SK-N-SH treated with all-trans-retinoic acid at 6 μM for 48 hours (cell line): ENCODE data around the gene SPECC1.

Source experiments
- ATAC-seq: fragments of 200-7000 bp; cut with Tn5 transposase; 3 replicates; pipeline ENCODE4 v1.9.1; 2020; ENCODE audit warnings: mild to moderate bottlenecking, moderate library complexity
- BACH2 ChIP-seq: fragments of 250-450 bp; sonication (Bioruptor Pico); IDR thresholded peaks from 2 replicates; pipeline ENCODE4 v1.9.0; 2021; ENCODE audit warnings: mild to moderate bottlenecking, borderline replicate concordance
- CSDC2 ChIP-seq: fragments of 250-450 bp; sonication (Bioruptor Pico); IDR thresholded peaks from 2 replicates; pipeline ENCODE4 v1.5.0; 2020; ENCODE audit warnings: mild to moderate bottlenecking, moderate library complexity
- ESRRG ChIP-seq: fragments of 250-450 bp; sonication (Bioruptor Pico); IDR thresholded peaks from 2 replicates; pipeline ENCODE4 v1.6.1; 2021; ENCODE audit warnings: mild to moderate bottlenecking
- ISL1 ChIP-seq: fragments of 250-450 bp; sonication (Bioruptor Pico); IDR thresholded peaks from 2 replicates; pipeline ENCODE4 v2.1.2; 2022; ENCODE audit warnings: mild to moderate bottlenecking, moderate library complexity
- OSR1 ChIP-seq: fragments of 250-450 bp; sonication (Bioruptor Pico); IDR thresholded peaks from 2 replicates; pipeline ENCODE4 v1.8.0; 2022; ENCODE audit warnings: moderate library complexity, mild to moderate bottlenecking, inconsistent platforms
- PATZ1 ChIP-seq: fragments of 250-450 bp; sonication (Bioruptor Pico); IDR thresholded peaks from 2 replicates; pipeline ENCODE4 v1.8.0; 2020; ENCODE audit warnings: mild to moderate bottlenecking, moderate library complexity, borderline replicate concordance
- POU6F1 ChIP-seq: fragments of 250-450 bp; sonication (Bioruptor Pico); IDR thresholded peaks from 2 replicates; pipeline ENCODE4 v1.8.0; 2021; ENCODE audit warnings: low read depth, mild to moderate bottlenecking, moderate library complexity, borderline replicate concordance
- PPARA ChIP-seq: fragments of 250-450 bp; sonication (Bioruptor Pico); IDR thresholded peaks from 2 replicates; pipeline ENCODE4 v1.5.0; 2020; ENCODE audit warnings: mild to moderate bottlenecking, borderline replicate concordance
- RARB ChIP-seq: fragments of 250-450 bp; sonication (Bioruptor Pico); IDR thresholded peaks from 2 replicates; pipeline ENCODE4 v1.8.0; 2021; ENCODE audit warnings: mild to moderate bottlenecking, moderate library complexity
- SNAI2 ChIP-seq: fragments of 250-450 bp; sonication (Bioruptor Pico); IDR thresholded peaks from 2 replicates; pipeline ENCODE4 v1.5.0; 2020; ENCODE audit warnings: mild to moderate bottlenecking, moderate library complexity
- TCF4 ChIP-seq: fragments of 250-450 bp; sonication (Bioruptor Pico); IDR thresholded peaks from 2 replicates; pipeline ENCODE4 v1.8.0; 2021; ENCODE audit warnings: mild to moderate bottlenecking, moderate library complexity, borderline replicate concordance
- TOX ChIP-seq: fragments of 250-450 bp; sonication (Bioruptor Pico); IDR thresholded peaks from 2 replicates; pipeline ENCODE4 v1.8.0; 2021; ENCODE audit warnings: mild to moderate bottlenecking, moderate library complexity, borderline replicate concordance
- TSHZ2 ChIP-seq: fragments of 250-450 bp; sonication (Bioruptor Pico); IDR thresholded peaks from 2 replicates; pipeline ENCODE4 v1.5.0; 2020; ENCODE audit warnings: mild to moderate bottlenecking, moderate library complexity
- ZC3H10 ChIP-seq: fragments of 250-450 bp; sonication (Bioruptor Pico); IDR thresholded peaks from 2 replicates; pipeline ENCODE4 v1.5.1; 2021; ENCODE audit warnings: mild to moderate bottlenecking, moderate library complexity
- ZFP3 ChIP-seq: fragments of 250-450 bp; sonication (Bioruptor Pico); IDR thresholded peaks from 2 replicates; pipeline ENCODE4 v1.5.0; 2020; ENCODE audit warnings: mild to moderate bottlenecking, moderate library complexity
- ZFP30 ChIP-seq: fragments of 450-650 bp; formaldehyde crosslinking; IDR thresholded peaks from 2 replicates; pipeline ENCODE4 v1.5.0; 2022; ENCODE audit warnings: mild to moderate bottlenecking, moderate library complexity
- ZNF565 ChIP-seq: fragments of 450-650 bp; formaldehyde crosslinking; conservative IDR thresholded peaks from 2 replicates; pipeline ENCODE4 v1.5.0; 2020; ENCODE audit warnings: low read depth, mild to moderate bottlenecking, moderate library complexity
- ZNF70 ChIP-seq: fragments of 450-650 bp; formaldehyde crosslinking; IDR thresholded peaks from 2 replicates; pipeline ENCODE4 v1.5.0; 2020; ENCODE audit warnings: mild to moderate bottlenecking, moderate library complexity
- ZNF8 ChIP-seq: fragments of 450-650 bp; formaldehyde crosslinking; IDR thresholded peaks from 2 replicates; pipeline ENCODE4 v1.5.0; 2020; ENCODE audit warnings: mild to moderate bottlenecking, moderate library complexity
- TF ChIP-seq, protein P1 (sequence below): fragments of 250-450 bp; sonication (Bioruptor Pico); IDR thresholded peaks from 2 replicates; pipeline ENCODE4 v1.5.1; 2020; ENCODE audit warnings: low read depth, mild to moderate bottlenecking, moderate library complexity
- TF ChIP-seq, protein P2 (sequence below): fragments of 250-450 bp; sonication (Bioruptor Pico); IDR thresholded peaks from 2 replicates; pipeline ENCODE4 v1.5.1; 2021; ENCODE audit warnings: mild to moderate bottlenecking, moderate library complexity

Gene SPECC1

GRCh38 chr17:20263595-20263994 lies 254.4 kb downstream of the SPECC1 start:
- ATAC-seq = peak; percentile 49; the same call in 2 of the 3 replicates
- TF ChIP-seq, protein P1, sequence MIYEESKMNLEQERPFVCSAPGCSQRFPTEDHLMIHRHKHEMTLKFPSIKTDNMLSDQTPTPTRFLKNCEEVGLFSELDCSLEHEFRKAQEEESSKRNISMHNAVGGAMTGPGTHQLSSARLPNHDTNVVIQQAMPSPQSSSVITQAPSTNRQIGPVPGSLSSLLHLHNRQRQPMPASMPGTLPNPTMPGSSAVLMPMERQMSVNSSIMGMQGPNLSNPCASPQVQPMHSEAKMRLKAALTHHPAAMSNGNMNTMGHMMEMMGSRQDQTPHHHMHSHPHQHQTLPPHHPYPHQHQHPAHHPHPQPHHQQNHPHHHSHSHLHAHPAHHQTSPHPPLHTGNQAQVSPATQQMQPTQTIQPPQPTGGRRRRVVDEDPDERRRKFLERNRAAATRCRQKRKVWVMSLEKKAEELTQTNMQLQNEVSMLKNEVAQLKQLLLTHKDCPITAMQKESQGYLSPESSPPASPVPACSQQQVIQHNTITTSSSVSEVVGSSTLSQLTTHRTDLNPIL (CRISPR knock-in tag) = 0 out of 2 replicates have a peak, but pooled peaks have one; percentile 39
- TF ChIP-seq OSR1 (CRISPR knock-in tag) (no peak), POU6F1 (no peak), ZFP3 (no peak), ISL1 (peak; percentile 51; the same call in 1 of the 2 replicates), ZNF565 (CRISPR knock-in tag) (no peak)

DNA sequence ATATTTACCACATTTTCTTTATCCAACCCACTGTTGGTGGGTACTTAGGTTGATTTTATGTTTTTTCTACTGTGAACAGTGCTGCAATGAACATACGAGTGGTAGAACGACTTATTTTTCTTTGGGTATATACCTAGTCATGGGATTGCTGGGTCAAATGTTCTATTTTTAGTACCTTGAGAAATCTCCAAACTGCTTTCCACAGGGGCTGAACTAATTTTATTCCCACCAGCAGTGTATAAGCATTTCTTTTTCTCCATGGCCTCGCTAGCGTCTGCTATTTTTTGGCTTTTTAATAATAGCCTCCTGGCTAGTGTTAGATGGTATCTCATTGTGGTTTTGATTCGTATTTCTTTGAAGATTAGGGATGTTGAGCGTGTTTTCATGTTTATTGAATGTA lies 255.8 kb downstream of the SPECC1 start:
- ATAC-seq = no peak
- TF ChIP-seq BACH2 (CRISPR knock-in tag) (no peak), POU6F1 (no peak), TOX (no peak), ZC3H10 (no peak), ZNF565 (CRISPR knock-in tag) (no peak), RARB (CRISPR knock-in tag) (no peak), ZNF8 (CRISPR knock-in tag) (no peak)

DNA sequence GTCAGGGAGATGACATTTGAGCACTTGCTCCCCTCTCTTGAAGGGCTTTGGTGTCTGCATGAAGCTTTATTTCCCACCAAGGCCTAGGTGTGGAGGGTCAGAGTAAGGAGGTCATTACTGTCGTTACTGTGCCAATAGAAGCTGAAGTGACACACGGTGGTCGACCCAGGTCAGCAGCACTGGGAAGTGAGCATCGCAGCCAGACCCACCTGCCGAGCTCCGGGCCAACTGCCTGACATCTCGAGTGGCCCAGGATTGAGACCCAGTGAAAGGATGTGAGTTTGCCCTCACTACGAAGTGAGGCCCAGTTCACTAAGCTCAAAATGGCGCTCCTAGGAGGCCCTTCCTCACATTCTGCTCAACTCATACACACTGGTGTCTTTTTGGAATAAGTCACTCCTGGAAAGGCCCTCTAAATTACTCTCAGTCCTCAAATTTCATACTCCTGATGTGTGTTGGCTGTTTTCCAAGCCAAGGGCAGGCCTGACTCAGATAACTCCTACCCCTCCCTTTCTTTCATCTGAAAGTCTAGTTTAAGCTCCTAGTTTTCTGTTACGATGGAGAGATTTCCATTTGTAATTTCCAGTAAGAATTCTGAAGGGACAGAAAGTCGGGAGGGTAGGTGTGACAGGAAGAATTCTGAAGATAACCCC lies 257.8 kb downstream of the SPECC1 start:
- TF ChIP-seq RARB (CRISPR knock-in tag) = no peak
- no peak for TF ChIP-seq ZNF70 (CRISPR knock-in tag)
- TF ChIP-seq ISL1 = no peak
- TF ChIP-seq, protein P2, sequence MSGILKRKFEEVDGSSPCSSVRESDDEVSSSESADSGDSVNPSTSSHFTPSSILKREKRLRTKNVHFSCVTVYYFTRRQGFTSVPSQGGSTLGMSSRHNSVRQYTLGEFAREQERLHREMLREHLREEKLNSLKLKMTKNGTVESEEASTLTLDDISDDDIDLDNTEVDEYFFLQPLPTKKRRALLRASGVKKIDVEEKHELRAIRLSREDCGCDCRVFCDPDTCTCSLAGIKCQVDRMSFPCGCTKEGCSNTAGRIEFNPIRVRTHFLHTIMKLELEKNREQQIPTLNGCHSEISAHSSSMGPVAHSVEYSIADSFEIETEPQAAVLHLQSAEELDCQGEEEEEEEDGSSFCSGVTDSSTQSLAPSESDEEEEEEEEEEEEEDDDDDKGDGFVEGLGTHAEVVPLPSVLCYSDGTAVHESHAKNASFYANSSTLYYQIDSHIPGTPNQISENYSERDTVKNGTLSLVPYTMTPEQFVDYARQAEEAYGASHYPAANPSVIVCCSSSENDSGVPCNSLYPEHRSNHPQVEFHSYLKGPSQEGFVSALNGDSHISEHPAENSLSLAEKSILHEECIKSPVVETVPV = no peak
- TF ChIP-seq ZFP3 = no peak
- TF ChIP-seq ZNF565 (CRISPR knock-in tag) = no peak
- no peak for TF ChIP-seq ESRRG (CRISPR knock-in tag)
- TF ChIP-seq PPARA = no peak
- no peak for TF ChIP-seq SNAI2 (CRISPR knock-in tag)
- TF ChIP-seq TOX = no peak
- no peak for TF ChIP-seq POU6F1
- TF ChIP-seq TCF4 = no peak
- no peak for TF ChIP-seq BACH2 (CRISPR knock-in tag)
- no peak for TF ChIP-seq PATZ1 (CRISPR knock-in tag)
- no peak for TF ChIP-seq CSDC2 (CRISPR knock-in tag)
- ATAC-seq = peak; percentile 73

GRCh38 chr17:20267459-20267842 lies 258.3 kb downstream of the SPECC1 start:
- ATAC-seq = peak; percentile 63
- no peak for TF ChIP-seq TOX
- TF ChIP-seq TSHZ2 = no peak
- TF ChIP-seq CSDC2 (CRISPR knock-in tag) = no peak
- TF ChIP-seq OSR1 (CRISPR knock-in tag) = no peak
- TF ChIP-seq, protein P1 (CRISPR knock-in tag) = no peak
- TF ChIP-seq ZFP30 (CRISPR knock-in tag) = no peak
